NT2/D1 (cell line): ENCODE results near the gene MMP17.
"Not testable (repeated sequence)": the region's sequence is repeated elsewhere in the genome, so short reads cannot be mapped to it uniquely, and the experiment has no call there.

Experiments
- DNase-seq: peaks from one replicate; pipeline ENCODE4 v3.0.0-alpha.2; 2011; ENCODE audit warnings: low read depth, low spot score
- H3K27me3 ChIP-seq: 2 replicates; pipeline ENCODE4 v1.6.0; 2011; ENCODE audit warnings: mild to moderate bottlenecking; ENCODE audit not compliant: insufficient read length, insufficient read depth
- H3K36me3 ChIP-seq: 2 replicates; pipeline ENCODE4 v1.6.1; 2011; ENCODE audit warnings: mild to moderate bottlenecking, low read length, mixed read lengths; ENCODE audit not compliant: insufficient read depth, insufficient read length
- H3K4me1 ChIP-seq: 2 replicates; pipeline ENCODE4 v1.5.1; 2011; ENCODE audit not compliant: insufficient read depth, insufficient read length
- H3K4me3 ChIP-seq: 2 replicates; pipeline ENCODE4 v1.5.1; 2011; ENCODE audit warnings: low read depth; ENCODE audit not compliant: insufficient read length
- H3K9ac ChIP-seq: 2 replicates; pipeline ENCODE4 v1.6.0; 2011; ENCODE audit warnings: low read depth; ENCODE audit not compliant: insufficient read length
- H3K9me3 ChIP-seq: 2 replicates; pipeline ENCODE4 v1.5.1; 2011; ENCODE audit warnings: mild to moderate bottlenecking, low read length; ENCODE audit not compliant: insufficient read depth
- SUZ12 ChIP-seq: IDR thresholded peaks from 2 replicates; pipeline ENCODE4 v1.6.1; 2011; ENCODE audit not compliant: insufficient read length, insufficient read depth; ENCODE audit errors: extremely low read depth
- YY1 ChIP-seq: IDR thresholded peaks from 2 replicates; pipeline ENCODE4 v1.6.1; 2011; ENCODE audit not compliant: insufficient read length, insufficient read depth
- ZNF274 ChIP-seq: IDR thresholded peaks from 2 replicates; pipeline ENCODE4 v1.6.1; 2011; ENCODE audit warnings: mild to moderate bottlenecking, low read depth, low read length

The MMP17 gene

GRCh38 chr12:131801254-131801866 is 26.8 kb upstream of the MMP17 start:
- H3K27me3 ChIP-seq = no peaks in the 10 kb centered on the region
- no peak for TF ChIP-seq ZNF274
- no peak for TF ChIP-seq YY1
- TF ChIP-seq SUZ12 = no peak
- H3K9me3 ChIP-seq = no peaks in the 10 kb centered on the region
- H3K4me3 ChIP-seq = no peak overlapping the region
- no peak for DNase-seq
- no peak overlapping the region for H3K9ac ChIP-seq
- H3K4me1 ChIP-seq = peaks cover 6% of the 10 kb centered on the region
- H3K36me3 ChIP-seq = peaks cover 54% of the 10 kb centered on the region

GRCh38 chr12:131803961-131804521 is 24.2 kb upstream of the MMP17 start:
- Histone ChIP-seq H3K9me3 (no peaks in the 10 kb centered on the region), H3K4me1 (peaks cover 4% of the 10 kb centered on the region), H3K27me3 (no peaks in the 10 kb centered on the region), H3K4me3 (no peak overlapping the region), H3K36me3 (peaks cover 32% of the 10 kb centered on the region), H3K9ac (no peak overlapping the region)
- TF ChIP-seq ZNF274 (no peak), SUZ12 (no peak), YY1 (no peak)
- no peak for DNase-seq

GRCh38 chr12:131805421-131805820 is 22.8 kb upstream of the MMP17 start:
- Histone ChIP-seq H3K36me3 (peaks cover 18% of the 10 kb centered on the region), H3K27me3 (no peaks in the 10 kb centered on the region), H3K4me1 (no peaks in the 10 kb centered on the region), H3K9me3 (no peaks in the 10 kb centered on the region), H3K9ac (no peak overlapping the region), H3K4me3 (no peak overlapping the region)
- no peak for DNase-seq
- no peak for TF ChIP-seq ZNF274
- no peak for TF ChIP-seq SUZ12
- TF ChIP-seq YY1 = no peak

GRCh38 chr12:131806674-131807073 is 21.5 kb upstream of the MMP17 start:
- no peaks in the 10 kb centered on the region for H3K27me3 ChIP-seq
- H3K4me1 ChIP-seq = no peaks in the 10 kb centered on the region
- peaks cover 12% of the 10 kb centered on the region for H3K36me3 ChIP-seq
- no peak overlapping the region for H3K9ac ChIP-seq
- DNase-seq = no peak
- no peak overlapping the region for H3K4me3 ChIP-seq
- TF ChIP-seq ZNF274 = no peak
- TF ChIP-seq SUZ12 = no peak
- TF ChIP-seq YY1 = no peak
- H3K9me3 ChIP-seq = no peaks in the 10 kb centered on the region

- Histone ChIP-seq H3K9ac (no peak overlapping the region), H3K4me1 (peaks cover 3% of the 10 kb centered on the region), H3K9me3 (no peaks in the 10 kb centered on the region; the same call in 1 of the 2 replicates), H3K36me3 (no peaks in the 10 kb centered on the region), H3K4me3 (no peak overlapping the region), H3K27me3 (no peaks in the 10 kb centered on the region)
- DNase-seq = no peak
- TF ChIP-seq SUZ12 = no peak
- TF ChIP-seq YY1 = no peak
- TF ChIP-seq ZNF274 = no peak
These were observed 19.3 kb upstream of the MMP17 start for GRCh38 chr12:131808744-131809371.

GRCh38 chr12:131809476-131810254 is 18.5 kb upstream of the MMP17 start:
- not testable (repeated sequence) for H3K4me3 ChIP-seq, DNase-seq, H3K27me3 ChIP-seq, H3K4me1 ChIP-seq, H3K36me3 ChIP-seq, H3K9me3 ChIP-seq, H3K9ac ChIP-seq

- H3K4me1 ChIP-seq = peaks cover 3% of the 10 kb centered on the region
- H3K4me3 ChIP-seq = no peak overlapping the region
- H3K9me3 ChIP-seq = no peaks in the 10 kb centered on the region; the same call in 1 of the 2 replicates
- no peak overlapping the region for H3K9ac ChIP-seq
- H3K36me3 ChIP-seq = no peaks in the 10 kb centered on the region
- DNase-seq = no peak
- H3K27me3 ChIP-seq = no peaks in the 10 kb centered on the region
- TF ChIP-seq YY1 = no peak
- no peak for TF ChIP-seq ZNF274
- no peak for TF ChIP-seq SUZ12
These were observed 17.5 kb upstream of the MMP17 start for GRCh38 chr12:131810726-131811125.
